HG03066 (cell line): ENCODE results near the gene MS4A15.
"Not testable (repeated sequence)": the region's sequence is repeated elsewhere in the genome, so short reads cannot be mapped to it uniquely, and the experiment has no call there.

Experiments
- ATAC-seq: cut with Tn5 transposase; IDR thresholded peaks from one replicate; pipeline ENCODE4 v1.9.1; 2021; ENCODE audit warnings: low read depth; ENCODE audit not compliant: unreplicated experiment

The MS4A15 gene, protein sequence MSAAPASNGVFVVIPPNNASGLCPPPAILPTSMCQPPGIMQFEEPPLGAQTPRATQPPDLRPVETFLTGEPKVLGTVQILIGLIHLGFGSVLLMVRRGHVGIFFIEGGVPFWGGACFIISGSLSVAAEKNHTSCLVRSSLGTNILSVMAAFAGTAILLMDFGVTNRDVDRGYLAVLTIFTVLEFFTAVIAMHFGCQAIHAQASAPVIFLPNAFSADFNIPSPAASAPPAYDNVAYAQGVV

DNA sequence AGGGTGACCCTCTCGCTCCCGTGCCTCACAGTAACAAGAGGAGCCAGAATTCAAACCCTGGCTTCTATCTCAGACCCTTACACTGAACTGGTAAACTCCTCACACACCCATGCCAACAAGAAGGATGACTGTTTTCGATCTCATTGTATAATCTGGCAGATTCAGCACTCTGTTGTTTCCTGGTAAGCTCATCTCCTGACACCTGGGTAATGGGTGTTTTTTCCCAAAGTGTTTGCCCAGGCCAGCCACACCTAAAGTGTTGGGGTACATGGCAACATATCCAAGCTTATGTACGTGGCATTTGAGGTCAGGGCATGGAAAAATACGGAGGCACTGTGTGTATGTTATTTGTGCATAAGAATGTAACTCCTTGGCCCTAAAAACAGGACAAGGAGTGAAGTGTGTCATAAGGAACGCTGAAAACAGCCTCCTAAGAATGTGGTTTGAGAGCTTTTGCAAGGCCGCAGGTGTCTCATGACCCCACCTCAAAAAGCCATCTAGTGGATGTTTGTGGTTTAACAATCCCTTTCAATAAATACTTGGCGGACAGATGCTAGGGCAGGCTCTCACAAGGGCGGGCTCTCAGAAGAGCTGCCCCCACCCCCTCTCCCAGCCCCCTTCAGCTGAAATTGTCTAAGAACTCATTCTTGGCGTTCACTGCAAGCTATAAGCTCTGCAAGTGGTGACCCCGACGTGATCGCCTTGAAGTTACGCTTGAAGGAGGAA lies at the start of gene MS4A15:
Gene MS4A15 (plus strand): TSS at position 561 of the 726 bp plus-strand sequence. CDS start 6,867 bp downstream, outside the sequence.
- no peak for ATAC-seq

DNA sequence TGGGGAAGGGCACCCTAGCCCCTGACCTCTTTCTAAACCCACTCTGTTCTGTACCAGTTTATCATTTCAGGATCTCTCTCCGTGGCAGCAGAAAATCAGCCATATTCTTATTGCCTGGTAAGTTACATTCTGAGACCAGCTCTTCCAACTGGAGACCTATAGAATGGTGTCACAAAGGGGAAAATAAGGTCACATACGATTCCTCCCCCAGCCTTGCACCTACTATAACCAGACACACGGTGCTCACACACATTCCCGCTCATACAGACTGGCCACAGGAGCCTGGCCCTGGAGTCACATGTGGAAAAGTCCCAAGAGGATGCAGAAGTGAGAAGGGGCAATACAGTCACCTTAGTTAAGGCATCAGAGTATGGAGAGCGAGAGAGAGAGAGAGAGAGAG lies 49.7 kb upstream of the MS4A15 start:
- no peak for ATAC-seq

DNA sequence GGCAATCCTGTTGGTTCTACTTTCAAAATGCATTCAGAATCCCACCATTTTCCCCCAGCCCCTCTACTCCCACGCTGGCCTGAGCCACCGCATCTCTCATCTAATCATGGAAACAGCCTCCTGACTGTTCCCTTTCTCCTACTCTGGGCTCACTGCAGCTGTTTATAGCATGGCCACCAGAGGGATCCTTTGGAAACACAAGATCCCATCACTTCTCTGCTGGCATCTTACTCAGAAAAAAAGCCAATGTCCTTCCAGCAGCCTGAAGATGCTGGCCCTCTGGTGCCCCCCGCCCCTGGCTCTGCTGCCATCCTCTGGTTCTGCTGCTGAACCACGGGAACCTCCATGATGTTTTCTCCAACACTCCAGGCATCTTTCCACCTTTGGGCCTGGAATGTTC lies 46.2 kb upstream of the MS4A15 start:
- ATAC-seq = no peak

DNA sequence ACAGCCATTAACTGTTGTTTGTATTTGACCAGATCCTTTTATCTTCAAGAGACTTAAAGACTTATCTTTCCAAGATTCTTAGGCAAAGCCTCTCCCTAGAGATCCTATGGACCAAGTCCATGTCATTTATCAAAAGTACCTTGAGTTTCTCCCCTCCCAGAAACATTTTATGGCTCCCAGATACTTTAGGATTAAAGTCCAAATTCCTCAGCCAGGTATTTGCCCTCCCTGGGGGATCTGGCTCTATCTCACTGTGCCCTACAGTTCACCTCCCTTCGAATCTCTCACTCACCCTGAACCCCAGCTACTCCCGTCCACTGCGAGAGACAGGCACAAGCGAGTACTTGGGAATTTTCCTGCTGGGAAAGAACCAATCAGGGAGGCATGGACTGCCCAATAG lies 45.4 kb upstream of the MS4A15 start:
- no peak for ATAC-seq

DNA sequence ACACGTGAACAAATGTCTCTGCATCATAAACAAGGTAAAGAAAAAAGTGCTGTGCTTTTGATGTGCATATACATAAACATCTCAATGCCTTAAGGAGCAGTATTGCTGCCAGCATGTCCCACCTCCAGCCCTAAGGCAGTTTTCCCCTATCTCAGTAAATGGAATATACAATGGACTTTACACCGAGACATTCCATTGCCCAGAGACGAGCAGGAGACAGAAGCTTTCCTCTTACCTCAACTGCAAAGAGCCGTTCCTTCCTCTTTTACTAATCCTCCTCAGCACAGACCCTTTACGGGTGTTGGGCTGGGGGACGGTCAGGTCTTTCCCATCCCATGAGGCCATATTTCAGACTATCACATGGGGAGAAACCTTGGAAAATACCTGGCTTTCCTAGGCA lies 43.2 kb upstream of the MS4A15 start:
- ATAC-seq = not testable (repeated sequence)

DNA sequence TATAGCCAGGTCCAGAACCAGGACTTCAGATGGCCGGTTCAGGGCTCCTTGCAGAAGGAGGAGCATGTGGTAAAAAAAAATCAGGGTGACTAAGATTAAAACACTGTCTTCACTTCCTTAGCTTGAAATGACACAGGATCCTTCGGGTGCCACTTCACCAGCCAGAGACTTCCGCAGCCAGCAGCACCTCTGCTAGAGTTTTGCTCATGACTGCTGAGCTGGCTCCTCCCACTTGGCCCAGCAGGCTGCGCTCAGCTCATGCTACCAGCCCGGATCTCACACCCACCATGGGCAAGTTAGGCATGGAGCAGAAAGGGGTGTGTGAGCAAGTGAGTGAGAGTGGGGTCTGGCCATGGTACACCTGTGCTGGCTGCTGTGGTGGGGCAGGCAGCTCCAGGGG lies 38.7 kb upstream of the MS4A15 start:
- no peak for ATAC-seq

DNA sequence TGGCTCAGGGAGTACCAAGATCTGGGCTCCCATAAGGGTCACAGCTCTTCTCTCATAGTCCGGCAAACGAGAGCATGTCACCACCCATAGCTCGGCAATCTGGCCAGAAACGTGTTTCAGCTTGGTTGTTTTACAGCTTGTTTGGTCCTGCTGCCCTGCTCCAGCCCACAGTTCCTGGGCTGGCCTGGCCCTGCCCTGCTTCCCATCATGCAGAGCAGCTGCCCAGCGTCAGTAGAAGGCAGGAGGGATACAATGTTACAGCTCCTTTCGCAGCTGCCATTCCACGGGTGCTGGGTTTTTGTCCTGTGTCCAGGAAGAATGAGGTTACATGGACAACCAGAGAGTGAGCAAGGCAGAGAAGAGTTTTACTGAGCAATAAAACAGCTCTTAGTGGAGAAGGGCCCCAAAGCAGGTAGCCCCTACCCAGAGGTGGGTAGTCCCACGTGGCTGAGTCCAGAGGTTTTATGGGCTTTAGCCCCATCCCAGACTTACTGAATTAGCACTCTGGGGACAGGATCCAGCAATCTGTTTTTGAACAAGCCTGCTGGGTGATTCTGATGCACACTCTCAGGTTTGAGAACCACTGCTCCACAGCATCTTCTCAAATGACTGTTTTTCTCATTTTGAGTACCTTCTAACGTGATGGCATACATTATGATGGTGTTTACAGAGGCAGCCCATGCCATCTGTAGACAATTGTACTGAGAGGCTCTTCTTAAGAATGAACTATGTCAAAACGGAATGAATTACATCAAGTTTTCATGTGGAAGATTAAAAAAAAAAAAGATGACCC lies 37.9 kb upstream of the MS4A15 start:
- ATAC-seq = no peak

DNA sequence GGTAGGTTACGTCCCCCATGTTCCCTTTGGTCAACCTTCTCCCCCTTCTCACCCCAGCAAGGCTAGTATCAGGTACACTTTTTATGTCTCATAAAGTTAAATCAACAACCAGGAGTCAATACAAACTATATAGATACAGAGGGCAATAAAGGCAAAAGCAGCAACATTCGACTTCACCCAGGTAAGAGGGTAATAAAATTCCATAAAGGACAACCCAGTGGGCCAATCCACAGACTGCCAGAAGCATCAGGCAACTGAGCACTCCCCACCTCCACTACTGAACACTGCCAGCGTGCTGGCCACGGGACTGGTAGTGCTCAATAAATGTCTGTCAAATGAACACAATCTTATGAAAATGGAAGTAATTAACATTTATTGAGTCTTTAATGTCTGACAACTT lies 37.3 kb upstream of the MS4A15 start:
- no peak for ATAC-seq

DNA sequence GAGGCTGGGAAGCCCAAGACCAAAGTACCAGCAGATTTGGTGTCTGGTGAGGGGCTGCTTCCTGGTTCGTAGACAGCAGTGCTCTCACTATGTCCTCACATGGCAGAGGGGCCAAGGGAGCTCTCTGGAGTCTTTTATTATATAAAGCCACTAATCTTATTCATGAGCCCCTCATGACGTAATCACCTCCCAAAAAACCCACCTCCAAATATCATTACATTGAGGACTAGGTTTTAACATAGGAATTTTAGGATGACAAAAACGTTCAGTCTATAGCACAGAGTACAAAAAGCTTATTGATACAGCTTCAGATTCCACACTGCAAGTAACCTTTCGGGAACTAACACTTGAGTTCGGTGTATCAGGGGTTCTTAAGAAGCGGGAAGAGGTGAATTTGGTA lies 36.2 kb upstream of the MS4A15 start:
- no peak for ATAC-seq

DNA sequence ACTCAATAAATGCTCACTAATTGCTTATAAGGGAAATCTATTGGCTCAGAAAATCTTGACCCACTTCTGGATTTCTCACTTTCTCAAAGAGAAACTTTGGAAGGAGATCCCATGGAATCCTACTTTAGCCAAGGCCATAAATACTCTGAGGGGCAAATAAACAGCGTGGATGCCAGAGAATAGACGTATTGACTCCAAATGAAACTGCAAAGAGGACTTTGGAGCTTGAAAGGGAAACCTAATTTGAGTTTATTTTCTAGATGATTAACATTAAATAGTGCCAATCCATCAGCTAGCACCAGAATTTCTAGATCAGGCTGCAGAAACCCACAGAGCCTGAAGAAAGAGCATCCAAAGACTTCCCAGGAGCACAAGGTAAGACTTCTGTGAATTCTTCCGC lies 32.2 kb upstream of the MS4A15 start, which contains the start of gene MS4A18:
Gene MS4A18 (plus strand): TSS at position 301 of the 400 bp plus-strand sequence.
- ATAC-seq = no peak

DNA sequence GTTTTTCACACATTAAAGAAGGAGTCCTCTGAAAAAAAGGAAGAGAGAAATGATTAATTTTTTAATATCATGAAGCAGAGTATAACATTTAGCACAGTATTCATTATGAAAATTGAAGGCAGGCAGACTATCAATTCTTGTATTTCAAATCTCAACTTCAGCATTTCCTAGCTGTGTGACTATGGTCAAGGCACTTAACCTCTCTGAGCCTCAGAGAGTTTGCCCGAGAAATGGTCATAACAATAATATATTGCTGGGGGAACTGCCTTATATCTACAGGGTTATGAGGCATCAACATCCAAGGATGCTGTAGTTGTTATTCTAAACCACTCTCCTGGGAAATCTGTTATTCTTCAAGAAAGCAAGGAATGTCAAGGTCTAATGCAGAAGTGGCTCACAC lies 31.1 kb upstream of the MS4A15 start:
- no peak for ATAC-seq

DNA sequence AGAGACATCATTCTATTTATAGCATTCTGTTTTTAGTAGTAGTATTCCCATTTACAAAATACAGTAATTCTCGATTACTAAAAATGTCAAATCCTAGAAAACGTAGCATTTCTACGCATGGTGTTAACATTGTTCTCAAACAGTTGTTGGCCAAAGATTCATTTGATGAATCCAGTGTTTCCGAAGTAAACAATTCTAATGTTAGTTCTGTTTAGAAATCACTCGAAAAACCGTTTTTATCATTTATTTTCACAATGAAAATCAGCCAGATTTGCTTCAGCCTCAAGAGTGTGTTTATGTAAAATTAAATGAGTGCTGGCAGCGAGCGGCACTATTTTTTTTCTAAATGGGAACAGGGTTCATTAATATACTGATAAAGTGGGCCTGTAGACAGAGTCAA lies 25.1 kb upstream of the MS4A15 start:
- no peak for ATAC-seq

DNA sequence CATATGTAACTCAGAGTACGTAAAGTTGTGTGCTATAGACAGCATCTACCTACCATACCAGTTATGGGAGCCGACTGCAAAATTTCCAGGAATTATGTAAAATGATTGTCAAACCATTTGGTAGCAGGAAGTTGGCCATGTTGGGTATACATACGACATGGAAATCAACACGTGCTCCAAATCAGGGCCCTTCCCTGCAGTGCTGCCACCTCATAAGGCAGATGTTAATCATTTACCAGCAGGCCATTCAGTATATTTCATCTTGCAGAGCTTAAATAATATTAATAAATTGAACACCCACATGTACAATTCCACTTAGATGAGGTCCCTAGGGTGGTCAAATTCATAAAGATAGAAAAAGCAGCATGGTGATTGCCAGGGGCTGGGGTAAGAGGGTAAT lies 22.4 kb upstream of the MS4A15 start:
- no peak for ATAC-seq

DNA sequence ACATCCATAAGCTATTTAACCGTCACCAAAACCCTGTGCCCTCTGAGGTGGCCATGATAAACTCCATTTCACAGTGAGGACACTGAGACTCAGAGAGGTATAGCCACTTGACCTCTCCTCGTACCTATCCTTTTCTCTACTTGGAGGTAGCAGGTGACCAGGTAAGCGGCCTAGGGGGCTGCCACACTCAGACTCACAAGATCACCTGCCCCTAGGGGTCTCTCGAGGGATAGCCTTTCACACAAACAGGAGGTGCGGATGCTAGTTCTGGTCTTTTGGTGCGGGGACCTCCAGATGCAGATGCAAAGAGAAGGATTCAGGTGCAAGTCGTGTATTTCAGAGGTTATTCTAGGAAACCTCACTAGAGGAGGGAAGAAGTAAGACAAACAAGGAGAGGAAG lies 17.6 kb upstream of the MS4A15 start:
- ATAC-seq = no peak

DNA sequence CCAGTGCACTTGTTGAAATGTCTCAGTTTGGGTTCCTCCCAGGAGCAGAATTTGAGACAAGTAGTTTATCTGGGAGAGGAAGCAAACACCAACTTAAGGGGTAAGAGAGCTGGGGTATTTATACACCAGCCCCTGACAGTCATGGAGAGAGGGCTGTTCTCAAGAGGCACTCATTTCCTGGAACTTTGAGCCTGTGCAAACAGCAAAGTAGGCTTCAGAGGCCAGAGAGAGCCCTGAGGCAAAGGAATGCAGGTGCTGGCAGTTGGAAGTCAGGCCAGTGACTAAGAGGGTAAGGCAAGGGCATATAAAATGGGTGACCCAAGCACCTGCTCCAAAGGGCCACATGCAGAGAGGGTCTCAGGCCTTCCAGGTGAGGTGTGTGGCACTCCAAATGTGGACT lies 16.1 kb upstream of the MS4A15 start:
- ATAC-seq = no peak

DNA sequence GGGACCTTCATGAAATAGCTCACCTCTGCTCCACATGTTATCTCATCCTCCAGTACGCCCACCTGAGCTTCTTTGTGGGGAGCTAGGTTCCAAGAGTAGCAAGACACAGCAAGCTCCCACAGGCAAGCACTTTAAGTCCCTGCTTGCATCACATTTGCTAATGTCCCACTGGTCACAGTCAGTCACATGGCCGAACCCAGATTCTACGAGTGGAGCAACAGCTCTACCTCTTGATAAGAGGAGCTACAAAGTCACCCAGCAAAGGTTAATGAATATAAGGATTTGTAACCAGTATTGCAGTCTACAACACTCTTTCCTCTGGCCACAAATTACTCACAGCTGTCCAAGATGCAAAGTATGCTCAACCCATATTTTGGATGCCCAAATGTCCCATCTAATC lies 15.2 kb upstream of the MS4A15 start:
- ATAC-seq = no peak

DNA sequence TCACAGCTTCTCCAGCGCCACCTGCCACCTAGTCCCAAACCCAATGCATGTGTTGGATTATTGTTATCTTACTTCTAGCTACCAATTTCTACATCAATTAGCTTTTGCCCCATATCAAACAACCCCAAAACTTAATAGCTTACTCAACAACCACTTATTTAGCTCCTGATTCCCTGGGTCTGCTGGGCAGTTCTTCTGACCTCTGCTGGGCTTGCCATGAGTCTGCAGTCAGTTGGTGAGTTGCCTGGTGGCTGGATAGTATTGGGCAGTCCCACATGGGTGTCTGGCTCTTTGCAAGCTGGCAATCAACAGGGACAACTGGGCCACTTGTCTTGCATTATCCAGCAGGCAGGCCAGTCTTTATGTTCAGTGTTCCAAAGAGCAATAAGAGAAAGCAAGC lies 13.6 kb upstream of the MS4A15 start:
- no peak for ATAC-seq

DNA sequence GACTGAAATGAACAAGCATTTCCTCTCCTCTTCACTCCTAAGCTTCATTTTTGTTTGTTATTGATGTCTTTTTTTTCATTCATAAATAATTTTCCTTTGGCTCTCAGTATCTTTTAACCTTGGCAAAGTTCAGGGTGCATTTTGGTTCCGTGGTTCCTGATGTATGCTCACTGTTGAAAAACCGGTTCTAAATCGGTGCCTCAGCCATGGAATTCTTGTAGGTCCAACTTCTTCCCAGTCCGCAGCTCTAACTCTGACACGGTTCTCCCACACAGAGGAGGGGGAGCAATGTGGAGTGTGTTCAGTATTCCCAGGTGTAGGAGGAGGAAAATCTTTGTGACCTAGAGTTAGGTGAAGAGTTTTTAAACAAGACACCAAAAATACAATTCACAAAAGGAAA lies 12.6 kb upstream of the MS4A15 start:
- no peak for ATAC-seq

DNA sequence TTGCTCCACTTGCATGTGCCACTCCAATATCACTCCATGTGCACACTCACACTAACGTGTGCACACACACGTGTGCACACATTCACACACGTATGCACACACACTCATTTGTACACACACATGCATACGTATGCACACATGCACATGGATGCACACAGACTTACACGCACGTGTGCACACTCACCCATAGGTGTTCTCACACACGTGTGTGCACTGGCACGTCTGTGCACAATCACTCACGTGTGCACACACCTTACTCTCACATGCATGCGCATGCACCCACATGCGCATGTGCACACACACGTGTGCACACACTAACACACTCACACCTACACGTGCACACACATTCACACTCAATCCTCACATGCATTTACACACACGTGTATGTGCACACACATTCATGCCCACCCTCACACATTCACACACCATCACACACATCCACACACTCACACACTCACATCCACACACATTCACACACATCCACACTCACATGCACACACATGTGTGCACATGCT lies 9.3 kb upstream of the MS4A15 start:
- ATAC-seq = no peak

DNA sequence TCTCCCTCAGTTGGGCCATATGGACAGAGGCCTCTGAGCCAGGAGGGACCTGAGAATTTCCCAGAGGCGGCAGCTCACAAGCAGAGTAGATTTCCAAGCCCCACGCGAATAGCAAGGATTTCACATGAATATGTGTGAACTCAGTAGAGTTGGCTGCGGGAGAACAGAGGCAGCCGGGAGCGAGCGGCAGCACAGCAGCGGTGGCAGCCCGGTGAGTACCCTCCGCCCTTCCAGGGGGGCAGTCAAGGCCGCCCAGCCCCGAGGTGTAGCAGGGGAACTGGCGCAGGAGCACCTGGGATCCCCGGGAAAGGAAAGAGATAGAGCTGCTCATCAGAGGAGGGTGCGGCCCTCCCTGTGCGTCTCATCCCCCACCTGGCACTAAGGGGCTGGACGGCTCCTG lies 8.4 kb upstream of the MS4A15 start:
- ATAC-seq = no peak

DNA sequence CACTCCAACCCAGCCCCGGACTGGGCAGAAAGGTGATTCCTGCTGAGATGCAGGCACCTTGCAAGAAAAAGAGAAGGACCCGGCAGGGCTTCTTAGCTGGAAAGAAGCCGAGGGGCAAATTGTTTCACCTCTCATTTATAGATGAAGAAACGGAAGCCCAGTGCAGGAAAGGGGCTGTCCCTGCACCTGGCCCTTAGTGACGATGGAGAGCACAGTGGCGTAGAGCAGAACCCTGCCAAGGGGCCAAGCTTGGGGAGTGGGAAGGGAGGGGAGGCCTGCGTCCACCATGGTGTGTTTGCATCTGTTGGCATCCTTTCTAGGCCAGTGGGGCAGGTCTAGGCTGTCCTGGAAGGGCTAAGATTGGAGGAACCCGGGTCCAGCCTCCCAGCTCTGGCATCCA lies 7.8 kb upstream of the MS4A15 start:
- ATAC-seq = no peak
